ENCODE results near the gene EXOG.

Gene EXOG

GRCh38 chr3:38510631-38511030 lies 14.5 kb downstream of the EXOG start:
- Mint-ChIP-seq H3K9me3 (no peaks in the 10 kb centered on the region), H3K27ac (no peak overlapping the region), H3K36me3 (ENCODE audit: low read depth) (peaks cover 26% of the 10 kb centered on the region), H3K4me3 (no peak overlapping the region), H3K27me3 (ENCODE audit: low read depth) (no peaks in the 10 kb centered on the region), H3K4me1 (ENCODE audit: low read depth) (no peaks in the 10 kb centered on the region)
- no peak for DNase-seq (ENCODE audit: low spot score)

- H3K4me3 Mint-ChIP-seq: no peak overlapping the region
- H3K4me1 Mint-ChIP-seq (ENCODE audit: low read depth): no peaks in the 10 kb centered on the region
- H3K9me3 Mint-ChIP-seq: no peaks in the 10 kb centered on the region
- no peak overlapping the region for H3K27ac Mint-ChIP-seq
- no peak for DNase-seq (ENCODE audit: low spot score)
- H3K27me3 Mint-ChIP-seq (ENCODE audit: low read depth): no peaks in the 10 kb centered on the region
- H3K36me3 Mint-ChIP-seq (ENCODE audit: low read depth): peaks cover 25% of the 10 kb centered on the region
These were observed 15.4 kb downstream of the EXOG start for GRCh38 chr3:38511546-38511945.

GRCh38 chr3:38515367-38515766 lies 19.2 kb downstream of the EXOG start:
- Mint-ChIP-seq H3K4me3 (no peak overlapping the region), H3K36me3 (ENCODE audit: low read depth) (peaks cover 20% of the 10 kb centered on the region), H3K27ac (no peak overlapping the region), H3K4me1 (ENCODE audit: low read depth) (peaks cover 21% of the 10 kb centered on the region), H3K27me3 (ENCODE audit: low read depth) (no peaks in the 10 kb centered on the region), H3K9me3 (no peaks in the 10 kb centered on the region)
- DNase-seq (ENCODE audit: low spot score): no peak

- no peak for DNase-seq (ENCODE audit: low spot score)
- H3K27me3 Mint-ChIP-seq (ENCODE audit: low read depth): no peaks in the 10 kb centered on the region
- H3K36me3 Mint-ChIP-seq (ENCODE audit: low read depth): peaks cover 20% of the 10 kb centered on the region
- no peak overlapping the region for H3K4me3 Mint-ChIP-seq
- H3K27ac Mint-ChIP-seq: no peak overlapping the region
- H3K9me3 Mint-ChIP-seq: no peaks in the 10 kb centered on the region
- peaks cover 29% of the 10 kb centered on the region for H3K4me1 Mint-ChIP-seq (ENCODE audit: low read depth)
These were observed 20.5 kb downstream of the EXOG start for GRCh38 chr3:38516669-38517068.

GRCh38 chr3:38519000-38519399 lies 22.9 kb downstream of the EXOG start:
- H3K4me1 Mint-ChIP-seq (ENCODE audit: low read depth): peaks cover 29% of the 10 kb centered on the region
- DNase-seq (ENCODE audit: low spot score): no peak
- H3K36me3 Mint-ChIP-seq (ENCODE audit: low read depth): peaks cover 20% of the 10 kb centered on the region
- no peak overlapping the region for H3K27ac Mint-ChIP-seq
- H3K4me3 Mint-ChIP-seq: peak overlapping the region; percentile 7
- no peaks in the 10 kb centered on the region for H3K9me3 Mint-ChIP-seq
- H3K27me3 Mint-ChIP-seq (ENCODE audit: low read depth): no peaks in the 10 kb centered on the region

GRCh38 chr3:38519651-38520050 lies 23.5 kb downstream of the EXOG start:
- Mint-ChIP-seq H3K27me3 (ENCODE audit: low read depth) (no peaks in the 10 kb centered on the region), H3K4me1 (ENCODE audit: low read depth) (peaks cover 29% of the 10 kb centered on the region), H3K9me3 (no peaks in the 10 kb centered on the region), H3K27ac (peak overlapping the region; percentile 87), H3K36me3 (ENCODE audit: low read depth) (peaks cover 24% of the 10 kb centered on the region), H3K4me3 (peak overlapping the region; percentile 73)
- no peak for DNase-seq (ENCODE audit: low spot score)

- Mint-ChIP-seq H3K4me3 (no peak overlapping the region), H3K27me3 (ENCODE audit: low read depth) (no peaks in the 10 kb centered on the region), H3K4me1 (ENCODE audit: low read depth) (peaks cover 29% of the 10 kb centered on the region), H3K27ac (no peak overlapping the region), H3K9me3 (no peaks in the 10 kb centered on the region), H3K36me3 (ENCODE audit: low read depth) (peaks cover 30% of the 10 kb centered on the region)
- DNase-seq (ENCODE audit: low spot score): peak; percentile 34
These were observed 25.3 kb downstream of the EXOG start for GRCh38 chr3:38521391-38521987.

GRCh38 chr3:38522002-38522401 lies 25.9 kb downstream of the EXOG start:
- peaks cover 29% of the 10 kb centered on the region for H3K36me3 Mint-ChIP-seq (ENCODE audit: low read depth)
- H3K27me3 Mint-ChIP-seq (ENCODE audit: low read depth): no peaks in the 10 kb centered on the region
- no peak overlapping the region for H3K27ac Mint-ChIP-seq
- no peaks in the 10 kb centered on the region for H3K9me3 Mint-ChIP-seq
- peaks cover 29% of the 10 kb centered on the region for H3K4me1 Mint-ChIP-seq (ENCODE audit: low read depth)
- H3K4me3 Mint-ChIP-seq: no peak overlapping the region
- DNase-seq (ENCODE audit: low spot score): no peak

- no peak overlapping the region for H3K4me3 Mint-ChIP-seq
- H3K27ac Mint-ChIP-seq: no peak overlapping the region
- H3K4me1 Mint-ChIP-seq (ENCODE audit: low read depth): peaks cover 18% of the 10 kb centered on the region
- peaks cover 26% of the 10 kb centered on the region for H3K36me3 Mint-ChIP-seq (ENCODE audit: low read depth)
- H3K9me3 Mint-ChIP-seq: no peaks in the 10 kb centered on the region
- H3K27me3 Mint-ChIP-seq (ENCODE audit: low read depth): no peaks in the 10 kb centered on the region
- no peak for DNase-seq (ENCODE audit: low spot score)
These were observed 28.1 kb downstream of the EXOG start for GRCh38 chr3:38524141-38524739.

GRCh38 chr3:38526792-38527191 lies 30.7 kb downstream of the EXOG start:
- H3K4me3 Mint-ChIP-seq: no peak overlapping the region
- no peaks in the 10 kb centered on the region for H3K9me3 Mint-ChIP-seq
- no peaks in the 10 kb centered on the region for H3K27me3 Mint-ChIP-seq (ENCODE audit: low read depth)
- H3K27ac Mint-ChIP-seq: no peak overlapping the region
- peaks cover 23% of the 10 kb centered on the region for H3K36me3 Mint-ChIP-seq (ENCODE audit: low read depth)
- no peak for DNase-seq (ENCODE audit: low spot score)
- H3K4me1 Mint-ChIP-seq (ENCODE audit: low read depth): no peaks in the 10 kb centered on the region

GRCh38 chr3:38528457-38528856 lies 32.3 kb downstream of the EXOG start:
- no peaks in the 10 kb centered on the region for H3K4me1 Mint-ChIP-seq (ENCODE audit: low read depth)
- H3K27ac Mint-ChIP-seq: no peak overlapping the region
- H3K27me3 Mint-ChIP-seq (ENCODE audit: low read depth): no peaks in the 10 kb centered on the region
- no peaks in the 10 kb centered on the region for H3K9me3 Mint-ChIP-seq
- no peak overlapping the region for H3K4me3 Mint-ChIP-seq
- no peak for DNase-seq (ENCODE audit: low spot score)
- H3K36me3 Mint-ChIP-seq (ENCODE audit: low read depth): peaks cover 19% of the 10 kb centered on the region

GRCh38 chr3:38532529-38532928 lies 36.4 kb downstream of the EXOG start:
- Mint-ChIP-seq H3K9me3 (no peaks in the 10 kb centered on the region), H3K27me3 (ENCODE audit: low read depth) (no peaks in the 10 kb centered on the region), H3K36me3 (ENCODE audit: low read depth) (peaks cover 2% of the 10 kb centered on the region), H3K4me3 (no peak overlapping the region), H3K27ac (no peak overlapping the region), H3K4me1 (ENCODE audit: low read depth) (no peaks in the 10 kb centered on the region)
- DNase-seq (ENCODE audit: low spot score): no peak

GRCh38 chr3:38533285-38533976 lies 37.3 kb downstream of the EXOG start:
- Mint-ChIP-seq H3K9me3 (no peaks in the 10 kb centered on the region), H3K36me3 (ENCODE audit: low read depth) (peaks cover 2% of the 10 kb centered on the region), H3K4me1 (ENCODE audit: low read depth) (no peaks in the 10 kb centered on the region), H3K4me3 (no peak overlapping the region), H3K27ac (no peak overlapping the region), H3K27me3 (ENCODE audit: low read depth) (no peaks in the 10 kb centered on the region)
- no peak for DNase-seq (ENCODE audit: low spot score)

GRCh38 chr3:38534180-38534579 lies 38.0 kb downstream of the EXOG start:
- Mint-ChIP-seq H3K9me3 (no peaks in the 10 kb centered on the region), H3K36me3 (ENCODE audit: low read depth) (peaks cover 2% of the 10 kb centered on the region), H3K27me3 (ENCODE audit: low read depth) (no peaks in the 10 kb centered on the region), H3K27ac (no peak overlapping the region), H3K4me3 (no peak overlapping the region), H3K4me1 (ENCODE audit: low read depth) (no peaks in the 10 kb centered on the region)
- DNase-seq (ENCODE audit: low spot score): no peak
